ENCODE results near the gene MCCC2.

GRCh38 chr5:71576241-71576640 lies 10.9 kb upstream of the MCCC2 start:
- no peak for TF ChIP-seq CTCF (IDR thresholded peaks at IDR 0.05; ENCODE audit: low read depth, low read length, missing input control)
- no peak for TF ChIP-seq JUND (IDR thresholded peaks at IDR 0.05)
- no peak for TF ChIP-seq EGR1 (IDR thresholded peaks at IDR 0.05; ENCODE audit: low read depth in 2 of 2)
- TF ChIP-seq TAF1 (conservative IDR thresholded peaks at IDR 0.05), result no peak
- TF ChIP-seq RXRA (IDR thresholded peaks at IDR 0.05), result no peak
- no peak for TF ChIP-seq RAD21 (IDR thresholded peaks at IDR 0.05)
- no peak for TF ChIP-seq SP1 (IDR thresholded peaks at IDR 0.05)
- no peak for TF ChIP-seq HNF4G (IDR thresholded peaks at IDR 0.05)
- TF ChIP-seq YY1 (IDR thresholded peaks at IDR 0.05), result no peak
- TF ChIP-seq GABPA (IDR thresholded peaks at IDR 0.05 in 1 of 2, conservative IDR thresholded peaks at IDR 0.05 in 1 of 2), result no peak
